ENCODE measurements around the gene HDHD3. TPM values are rescaled to one million over a fixed set of nuclear protein-coding genes. Genes with fewer than 3 reads are reported as not detected.
"Not testable (repeated sequence)": the region's sequence is repeated elsewhere in the genome, so short reads cannot be mapped to it uniquely, and the experiment has no call there.

HDHD3 gene
- total RNA-seq, 2 donors from 2014 or later: 8.7 to 18.8 TPM

- DNase-seq: no peak
- no peak for ATAC-seq
- intact Hi-C loops (cut with DNase I): no loop called here
Measured at GRCh38 chr9:113393281-113393680, 16.5 kb upstream of the HDHD3 start.

DNA sequence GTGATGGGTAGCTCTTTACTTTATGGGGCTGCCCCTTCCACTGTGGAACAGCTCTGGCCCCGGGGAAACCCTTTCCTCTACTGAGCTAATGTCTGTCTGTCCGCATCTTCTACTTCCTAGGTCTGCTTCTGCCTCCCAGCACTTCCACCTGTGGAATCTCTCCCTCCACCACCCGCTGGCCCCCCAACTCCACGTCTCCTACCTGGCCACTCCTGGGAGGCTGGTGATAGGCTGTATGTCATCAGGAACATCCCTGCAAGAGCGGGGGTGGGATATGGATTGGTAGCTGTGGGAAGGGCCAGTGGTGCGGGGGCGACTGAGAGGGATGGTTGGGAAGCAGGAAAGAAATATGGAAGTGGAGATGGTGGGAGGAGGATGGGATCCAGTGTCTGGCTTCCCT is 15.1 kb upstream of the HDHD3 start:
- DNase-seq: no peak
- intact Hi-C loops (cut with DNase I): no loop called here
- ATAC-seq: no peak

- DNase-seq: no peak
- no peak for ATAC-seq
- intact Hi-C loops (cut with DNase I): no loop called here
Measured at GRCh38 chr9:113390192-113390960, 13.6 kb upstream of the HDHD3 start.

DNA sequence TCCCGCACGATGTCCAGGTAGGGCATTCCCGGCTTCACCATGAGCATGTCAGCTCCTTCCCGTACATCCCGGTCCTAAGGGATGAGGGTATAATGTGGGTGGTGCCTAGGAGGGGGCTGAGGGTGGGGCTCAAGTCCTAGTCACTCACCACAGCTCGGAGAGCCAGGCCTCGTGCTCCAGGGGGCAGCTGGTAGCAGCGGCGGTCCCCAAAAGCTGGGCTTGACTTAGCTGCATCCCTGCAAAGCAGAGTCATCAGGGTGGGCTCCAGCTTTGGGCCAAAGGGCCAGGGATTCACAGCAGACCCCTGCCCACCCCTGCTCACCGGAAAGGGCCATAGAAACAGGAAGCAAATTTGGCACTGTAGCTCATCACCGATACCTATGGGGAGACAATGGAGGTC is 12.7 kb upstream of the HDHD3 start:
- ATAC-seq (no peak), DNase-seq (no peak)
- intact Hi-C loops (cut with DNase I): no loop called here

DNA sequence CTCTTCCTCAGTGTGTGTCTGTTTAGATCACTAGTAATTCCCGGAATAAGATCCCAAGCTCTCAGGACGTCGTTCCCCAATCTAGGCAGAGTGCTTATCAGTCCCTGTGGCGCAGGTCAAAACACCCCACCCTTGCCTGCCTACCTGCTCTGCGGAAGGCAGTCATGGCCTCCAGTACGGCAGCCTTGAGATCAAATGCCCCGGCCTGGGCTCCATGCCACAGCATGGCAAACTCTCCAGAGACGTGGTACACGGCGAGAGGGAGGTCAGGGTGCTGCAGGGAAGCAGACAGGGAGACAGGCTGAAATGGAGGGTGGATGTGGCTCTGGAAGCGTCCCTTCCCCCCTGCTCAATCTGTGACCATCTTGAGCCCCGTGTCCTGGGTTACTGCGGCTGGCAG is 12.0 kb upstream of the HDHD3 start:
- no peak for DNase-seq
- intact Hi-C loops (cut with DNase I): no loop called here
- ATAC-seq: no peak

DNA sequence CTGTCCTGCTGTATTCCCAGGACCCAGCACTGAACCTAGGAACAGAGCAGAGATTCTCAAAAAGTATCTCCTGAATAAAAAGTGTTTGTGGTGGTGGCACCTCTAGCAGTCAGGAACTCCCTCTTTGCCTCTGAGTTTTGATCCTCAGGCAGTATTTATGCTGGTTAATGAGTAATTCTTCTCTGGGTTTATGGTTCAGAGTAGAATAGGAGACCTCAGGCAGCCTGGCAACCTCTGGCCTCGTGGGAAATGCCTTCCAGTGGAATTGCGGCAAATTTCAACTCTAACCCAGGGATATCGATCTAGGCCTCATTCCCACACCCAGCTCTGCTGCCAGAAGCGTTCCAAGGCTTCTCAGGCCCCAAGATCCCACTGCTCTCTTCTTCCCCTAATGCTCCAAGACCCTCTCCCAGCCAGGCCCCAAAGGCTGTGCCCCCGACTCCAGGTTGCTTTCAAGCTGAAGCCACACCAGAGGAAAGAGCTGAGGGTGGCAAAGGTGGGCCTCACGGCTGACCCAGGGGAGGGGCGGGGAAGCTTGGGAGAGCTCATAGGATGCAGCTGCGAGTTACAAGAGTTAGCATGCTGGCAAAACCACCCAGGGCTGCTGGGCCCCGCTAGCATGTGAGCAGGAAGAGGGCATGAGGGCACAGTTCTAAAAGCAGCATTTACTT is 10.9 kb upstream of the HDHD3 start:
- intact Hi-C loops (cut with DNase I): no loop called here
- no peak for DNase-seq
- peak in 1 of 2 donors; percentile 36 for ATAC-seq

GRCh38 chr9:113386571-113387393 is 10.0 kb upstream of the HDHD3 start:
- ATAC-seq (no peak), DNase-seq (no peak)
- intact Hi-C loops (cut with DNase I): no loop called here

DNA sequence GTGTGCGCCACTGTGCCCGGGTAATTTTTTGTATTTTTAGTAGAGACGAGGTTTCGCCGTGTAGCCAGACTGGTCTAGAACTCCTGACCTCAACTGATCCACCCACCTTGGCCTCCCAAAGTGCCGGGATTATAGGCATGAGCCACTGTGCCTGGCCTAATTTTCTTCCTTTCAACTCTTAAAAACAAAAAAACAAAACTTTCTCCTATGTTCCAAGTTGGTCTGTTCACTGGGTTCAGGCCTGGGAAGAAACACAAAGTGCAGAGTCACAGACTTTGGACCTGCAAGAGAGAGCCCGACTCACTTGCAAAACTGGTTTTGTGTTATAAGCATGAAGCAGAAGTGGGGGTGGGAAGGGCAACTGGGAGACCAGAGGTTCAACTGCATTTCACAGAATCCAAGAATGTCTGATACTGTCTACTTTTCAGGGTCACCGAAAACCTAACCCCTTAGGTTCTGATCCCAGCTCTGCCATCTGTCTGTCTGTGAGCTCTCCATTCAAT is 5.2 kb upstream of the HDHD3 start:
- DNase-seq (no peak), ATAC-seq (no peak)
- intact Hi-C loops (cut with DNase I): no loop called here

DNA sequence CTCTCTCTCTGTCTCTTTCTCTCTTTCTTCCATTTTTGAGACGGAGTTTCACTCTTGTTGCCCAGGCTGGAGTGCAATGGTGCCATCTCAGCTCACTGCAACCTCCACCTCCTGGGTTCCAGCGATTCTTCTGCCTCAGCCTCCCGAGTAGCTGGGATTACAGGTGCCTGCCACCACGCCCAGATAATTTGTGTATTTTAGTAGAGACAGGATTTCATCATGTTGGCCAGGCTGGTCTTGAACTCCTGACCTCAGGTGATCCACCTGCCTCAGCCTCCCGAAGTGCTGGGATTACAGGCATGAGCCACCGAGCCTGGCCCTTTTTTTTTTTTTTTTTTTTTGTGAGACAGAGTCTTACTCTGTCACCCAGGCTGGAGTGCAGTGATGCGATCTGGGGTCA is 4.7 kb upstream of the HDHD3 start:
- DNase-seq; intact Hi-C loops (cut with DNase I); ATAC-seq: not testable (repeated sequence)

DNA sequence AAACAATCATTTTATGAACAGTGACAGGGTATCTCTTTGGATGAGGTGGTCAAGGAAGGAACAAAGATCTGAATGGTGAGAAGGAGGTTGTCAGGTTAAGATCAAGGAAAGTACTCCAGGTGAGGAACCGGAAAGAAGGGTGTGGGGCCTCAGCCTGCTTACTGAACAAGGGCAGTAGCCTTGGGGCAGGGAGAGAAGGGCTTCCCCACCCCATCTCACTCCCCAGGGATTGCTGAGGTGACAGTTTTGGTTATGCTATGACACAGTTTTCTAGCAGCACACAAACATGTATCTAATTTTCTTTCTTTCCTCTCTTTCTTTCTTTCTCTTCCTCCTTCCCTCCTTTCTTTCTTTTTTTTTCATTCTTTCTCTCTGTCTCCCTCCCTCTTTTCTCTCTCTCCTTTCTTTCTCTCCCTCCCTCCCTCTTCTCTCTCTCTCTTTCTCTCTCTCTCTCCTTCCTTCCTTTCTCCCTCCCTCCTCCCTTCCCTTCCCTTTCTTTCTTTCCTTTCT is 4.1 kb upstream of the HDHD3 start:
- intact Hi-C loops (cut with DNase I): no loop called here
- ATAC-seq (no peak), DNase-seq (no peak)

DNA sequence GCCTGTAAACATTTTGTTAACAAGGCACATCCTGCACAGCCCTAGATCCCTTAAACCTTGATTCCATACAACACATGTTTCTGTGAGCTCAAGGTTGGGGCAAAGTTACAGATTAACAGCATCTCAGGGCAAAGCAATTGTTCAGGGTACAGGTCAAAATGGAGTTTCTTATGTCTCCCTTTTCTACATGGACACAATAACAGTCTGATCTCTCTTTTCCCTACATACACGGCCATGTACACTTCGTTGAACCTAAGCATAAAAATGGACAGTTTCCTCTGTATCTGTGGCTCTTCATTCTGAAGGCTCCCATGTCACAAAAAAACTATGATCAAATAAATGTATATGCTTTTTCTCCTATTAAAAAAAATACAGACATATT is 3.0 kb upstream of the HDHD3 start:
- DNase-seq; intact Hi-C loops (cut with DNase I); ATAC-seq: not testable (repeated sequence)

DNA sequence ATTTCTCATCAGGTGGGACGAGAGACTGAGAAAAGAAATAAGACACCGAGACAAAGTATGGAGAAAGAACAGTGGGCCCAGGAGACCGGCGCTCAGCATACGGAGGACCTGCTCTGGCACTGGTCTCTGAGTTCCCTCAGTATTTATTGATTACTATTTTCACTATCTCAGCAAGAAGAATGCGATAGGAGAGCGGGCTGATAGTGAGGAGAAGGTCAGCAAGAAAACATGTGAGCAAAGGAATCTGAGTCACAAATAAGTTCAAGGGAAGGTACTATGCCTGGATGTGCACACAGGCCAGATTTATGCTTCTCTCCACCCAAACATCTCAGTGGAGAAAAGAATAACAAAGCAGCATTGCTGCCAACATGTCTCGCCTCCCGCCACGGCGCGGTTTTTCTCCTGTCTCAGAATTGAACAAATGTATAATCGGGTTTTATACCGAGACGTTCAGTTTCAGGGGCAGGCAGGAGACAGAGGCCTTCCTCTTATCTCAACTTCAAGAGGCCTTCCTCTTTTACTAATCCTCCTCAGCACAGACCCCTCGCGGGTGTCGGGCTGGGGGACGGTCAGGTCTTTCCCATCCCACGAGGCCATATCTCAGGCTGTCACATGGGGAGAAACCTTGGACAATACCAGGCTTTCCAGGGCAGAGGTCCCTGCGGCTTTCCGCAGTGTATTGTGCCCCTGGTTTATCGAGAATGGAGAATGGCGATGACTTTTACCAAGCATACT is 2.5 kb upstream of the HDHD3 start:
- intact Hi-C loops (cut with DNase I); ATAC-seq; DNase-seq: not testable (repeated sequence)

- intact Hi-C loops (cut with DNase I): no loop called here
- ATAC-seq: no peak
- no peak for DNase-seq
Measured at GRCh38 chr9:113375057-113376023, 1.4 kb downstream of the HDHD3 start.

GRCh38 chr9:113373676-113374392 is 3.0 kb downstream of the HDHD3 start:
- ATAC-seq: no peak
- no peak for DNase-seq
- intact Hi-C loops (cut with DNase I): no loop called here

GRCh38 chr9:113373256-113373655 is 3.5 kb downstream of the HDHD3 start:
- DNase-seq (no peak), ATAC-seq (no peak)
- intact Hi-C loops (cut with DNase I): no loop called here

DNA sequence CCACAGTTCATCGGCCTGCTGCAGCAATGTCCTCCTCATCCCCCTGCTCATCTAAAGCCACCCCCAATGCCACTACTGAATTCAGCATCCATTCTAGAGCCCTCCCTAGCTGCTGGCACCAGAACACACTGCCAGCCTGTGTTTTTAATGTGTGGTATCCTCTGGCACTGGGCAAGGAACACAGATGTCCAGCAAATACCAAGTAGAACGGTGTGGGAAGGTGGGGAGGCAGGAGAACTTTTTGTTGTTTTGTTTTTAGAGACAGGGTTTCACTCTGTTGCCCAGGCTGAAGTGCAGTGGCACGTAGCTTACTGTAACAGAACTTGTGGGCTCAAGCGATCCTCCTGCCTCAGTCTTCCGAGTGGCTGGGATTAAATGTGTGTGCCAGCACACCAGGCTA is 4.7 kb downstream of the HDHD3 start:
- intact Hi-C loops (cut with DNase I): no loop called here
- no peak for DNase-seq
- no peak for ATAC-seq

DNA sequence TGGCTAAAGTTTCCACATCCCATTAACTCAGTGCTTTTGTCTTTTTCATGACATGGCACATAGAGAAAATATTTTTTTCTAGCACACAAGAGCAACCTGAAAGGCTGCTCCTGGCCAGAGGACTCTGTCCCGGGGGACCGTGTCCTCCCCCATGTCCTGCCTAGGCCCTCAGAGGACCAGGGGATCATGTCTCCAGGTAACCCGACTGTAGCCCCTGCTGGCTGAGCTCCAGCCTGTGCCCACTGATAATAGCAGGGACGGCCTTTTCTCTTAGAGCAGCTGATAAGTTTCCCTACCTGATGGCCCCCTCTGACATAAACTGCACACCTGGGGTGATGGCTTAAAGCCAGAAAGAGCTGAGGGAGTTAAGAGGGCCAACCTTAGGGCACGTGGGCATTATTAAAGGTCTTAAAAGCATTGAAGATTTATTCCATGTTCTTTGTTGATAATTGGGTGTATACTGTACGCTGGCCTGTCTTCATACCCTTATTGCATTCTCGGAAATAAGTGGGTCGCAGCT is 5.9 kb downstream of the HDHD3 start:
- intact Hi-C loops (cut with DNase I): no loop called here
- ATAC-seq: no peak
- DNase-seq: no peak

All from left cardiac atrium (tissue), 4 donors.